ENCODE measurements around the gene ALDH7A1.

The ALDH7A1 gene

DNA sequence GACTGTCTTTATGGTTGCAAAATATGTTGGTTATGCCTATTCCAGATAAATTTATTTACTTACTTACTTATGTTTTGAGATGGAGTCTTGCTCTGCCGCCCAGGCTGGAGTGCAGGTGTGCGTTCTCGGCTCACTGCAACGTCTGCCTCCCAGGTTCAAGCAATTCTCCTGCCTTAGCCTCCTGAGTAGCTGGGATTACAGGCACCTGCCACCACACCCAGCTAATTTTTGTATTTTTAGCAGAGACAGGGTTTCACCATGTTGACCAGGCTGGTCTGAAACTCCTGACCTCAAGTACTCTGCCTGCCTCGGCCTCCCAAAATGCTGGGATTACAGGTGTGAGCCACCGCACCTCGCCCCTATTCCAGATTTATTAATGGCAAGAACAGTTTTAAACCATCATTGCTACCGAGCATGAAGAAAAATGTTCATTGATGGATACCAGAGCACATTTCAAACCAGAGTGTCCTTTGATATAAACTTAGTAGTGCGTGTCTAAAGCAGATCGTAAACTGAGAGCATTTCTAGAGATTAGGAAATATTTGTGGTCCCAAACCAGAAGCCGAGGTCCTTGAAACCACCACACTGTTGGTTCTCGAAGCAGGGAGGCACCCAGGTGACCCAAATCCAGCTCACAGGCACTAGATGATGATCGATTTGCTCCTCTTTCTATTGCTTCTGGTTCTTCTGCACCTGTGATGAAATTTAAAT lies 86.6 kb downstream of the ALDH7A1 start:
- in situ Hi-C loops (cut with MboI; ENCODE audit: low pct_unique_long_range_greater_than_20kb, low sequenced_read_pairs, unreplicated experiment): no loop called here
- DNase-seq (ENCODE audit: low spot score): no peak
- TF ChIP-seq, protein P1, sequence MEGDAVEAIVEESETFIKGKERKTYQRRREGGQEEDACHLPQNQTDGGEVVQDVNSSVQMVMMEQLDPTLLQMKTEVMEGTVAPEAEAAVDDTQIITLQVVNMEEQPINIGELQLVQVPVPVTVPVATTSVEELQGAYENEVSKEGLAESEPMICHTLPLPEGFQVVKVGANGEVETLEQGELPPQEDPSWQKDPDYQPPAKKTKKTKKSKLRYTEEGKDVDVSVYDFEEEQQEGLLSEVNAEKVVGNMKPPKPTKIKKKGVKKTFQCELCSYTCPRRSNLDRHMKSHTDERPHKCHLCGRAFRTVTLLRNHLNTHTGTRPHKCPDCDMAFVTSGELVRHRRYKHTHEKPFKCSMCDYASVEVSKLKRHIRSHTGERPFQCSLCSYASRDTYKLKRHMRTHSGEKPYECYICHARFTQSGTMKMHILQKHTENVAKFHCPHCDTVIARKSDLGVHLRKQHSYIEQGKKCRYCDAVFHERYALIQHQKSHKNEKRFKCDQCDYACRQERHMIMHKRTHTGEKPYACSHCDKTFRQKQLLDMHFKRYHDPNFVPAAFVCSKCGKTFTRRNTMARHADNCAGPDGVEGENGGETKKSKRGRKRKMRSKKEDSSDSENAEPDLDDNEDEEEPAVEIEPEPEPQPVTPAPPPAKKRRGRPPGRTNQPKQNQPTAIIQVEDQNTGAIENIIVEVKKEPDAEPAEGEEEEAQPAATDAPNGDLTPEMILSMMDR (IDR thresholded peaks at IDR 0.05; ENCODE audit: extremely low read depth, insufficient read depth, missing control alignments): no peak

DNA sequence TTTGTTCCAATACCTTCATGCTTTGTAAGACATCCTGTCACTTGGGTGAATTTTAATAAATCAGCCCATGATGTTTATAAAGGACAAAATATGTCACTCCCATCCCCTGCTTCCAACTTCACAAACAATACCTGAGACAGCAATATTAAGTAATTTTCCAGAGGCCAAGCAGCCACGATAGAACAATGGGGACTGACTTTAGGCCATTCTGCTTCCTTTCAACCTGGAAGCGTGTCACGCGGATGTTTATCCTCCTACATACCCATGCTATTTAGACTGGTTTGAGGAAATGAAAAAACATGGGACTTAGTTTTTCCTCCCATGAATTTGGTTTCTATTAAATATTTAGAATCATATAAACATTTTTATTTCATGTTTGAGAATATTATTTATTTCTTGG lies 88.9 kb downstream of the ALDH7A1 start:
- TF ChIP-seq, protein P1 (IDR thresholded peaks at IDR 0.05; ENCODE audit: extremely low read depth, insufficient read depth, missing control alignments): no peak
- DNase-seq (ENCODE audit: low spot score): no peak
- in situ Hi-C loops (cut with MboI; ENCODE audit: low pct_unique_long_range_greater_than_20kb, low sequenced_read_pairs, unreplicated experiment): no loop called here

DNA sequence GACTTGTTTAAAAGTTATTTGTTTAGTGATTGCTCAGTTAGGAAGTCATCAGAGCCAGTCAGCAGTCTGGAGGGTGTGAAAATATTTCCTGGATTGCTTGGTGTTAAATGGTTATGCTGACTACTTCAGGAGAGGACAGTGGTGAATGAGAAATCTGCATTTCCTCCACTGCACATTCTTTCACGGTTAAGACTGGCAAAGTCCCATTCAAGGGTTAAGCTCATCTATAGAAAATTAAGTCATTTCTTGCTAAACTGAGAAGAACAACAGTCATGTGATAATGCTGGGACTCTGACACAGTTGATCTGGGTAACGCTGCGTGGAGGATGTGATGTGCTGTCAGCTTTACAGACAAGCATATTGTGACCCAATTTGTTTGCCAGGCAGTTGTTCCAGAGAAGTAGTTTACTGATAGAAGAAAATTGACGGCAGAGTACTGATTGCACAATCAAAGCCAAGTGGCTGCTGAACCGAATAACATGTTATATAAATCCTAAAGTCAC lies 91.4 kb downstream of the ALDH7A1 start:
- DNase-seq (ENCODE audit: low spot score): no peak
- TF ChIP-seq, protein P1 (IDR thresholded peaks at IDR 0.05; ENCODE audit: extremely low read depth, insufficient read depth, missing control alignments): no peak

DNA sequence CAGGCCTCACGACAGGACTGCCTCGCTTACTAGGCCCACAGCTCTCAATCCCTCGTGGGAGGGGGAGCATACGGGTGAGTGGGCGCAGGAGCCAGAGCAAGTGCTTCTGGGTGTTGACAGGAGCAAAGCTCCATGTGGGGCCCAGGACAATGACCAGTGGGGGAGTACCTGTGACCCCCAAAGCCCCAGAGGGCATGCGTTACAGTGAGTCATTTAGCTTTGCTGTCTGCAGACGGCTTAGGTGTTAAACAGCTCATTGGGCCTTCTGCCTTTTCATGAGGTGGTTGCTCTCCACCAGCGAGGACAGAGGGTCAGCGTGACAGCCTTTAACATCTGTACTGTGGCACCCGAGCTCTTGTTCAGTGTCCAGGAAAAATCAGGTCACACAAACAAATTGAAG lies 93.6 kb downstream of the ALDH7A1 start:
- TF ChIP-seq, protein P1 (IDR thresholded peaks at IDR 0.05; ENCODE audit: extremely low read depth, insufficient read depth, missing control alignments): no peak
- no peak for DNase-seq (ENCODE audit: low spot score)
- in situ Hi-C loops (cut with MboI; ENCODE audit: low pct_unique_long_range_greater_than_20kb, low sequenced_read_pairs, unreplicated experiment): no loop called here

More for the DNA sequence above, 91.4 kb downstream of the ALDH7A1 start:
- in situ Hi-C loops (cut with MboI; ENCODE audit: low pct_unique_long_range_greater_than_20kb, low sequenced_read_pairs, unreplicated experiment): no loop called here

DNA sequence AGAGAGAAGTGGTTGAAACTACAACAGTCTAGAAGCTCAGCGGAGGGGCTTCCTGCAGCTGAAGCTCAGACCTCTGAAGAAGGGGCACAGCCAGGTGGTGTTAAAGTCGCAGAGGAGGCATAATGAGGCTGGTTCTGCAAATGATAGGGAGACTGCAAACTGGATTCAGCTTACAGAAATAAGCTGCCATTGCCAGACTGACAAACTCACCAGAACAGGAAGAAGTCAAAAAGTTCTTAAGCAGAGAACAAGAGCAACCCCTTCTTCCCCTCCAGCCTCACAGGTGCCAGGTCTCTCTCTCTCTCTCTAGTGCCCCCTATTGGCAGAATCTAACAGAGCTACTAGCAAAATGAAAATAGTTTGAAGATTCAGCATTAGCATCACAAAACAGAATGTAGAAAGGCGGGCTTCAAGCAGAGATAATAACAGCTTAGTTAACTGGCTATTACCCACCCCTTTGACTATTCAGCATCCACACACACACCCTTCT lies 95.1 kb downstream of the ALDH7A1 start:
- peak; percentile 41 for DNase-seq (ENCODE audit: low spot score)
- in situ Hi-C loops (cut with MboI; ENCODE audit: low pct_unique_long_range_greater_than_20kb, low sequenced_read_pairs, unreplicated experiment): no loop called here
- TF ChIP-seq, protein P1 (IDR thresholded peaks at IDR 0.05; ENCODE audit: extremely low read depth, insufficient read depth, missing control alignments): peak; percentile 72

DNA sequence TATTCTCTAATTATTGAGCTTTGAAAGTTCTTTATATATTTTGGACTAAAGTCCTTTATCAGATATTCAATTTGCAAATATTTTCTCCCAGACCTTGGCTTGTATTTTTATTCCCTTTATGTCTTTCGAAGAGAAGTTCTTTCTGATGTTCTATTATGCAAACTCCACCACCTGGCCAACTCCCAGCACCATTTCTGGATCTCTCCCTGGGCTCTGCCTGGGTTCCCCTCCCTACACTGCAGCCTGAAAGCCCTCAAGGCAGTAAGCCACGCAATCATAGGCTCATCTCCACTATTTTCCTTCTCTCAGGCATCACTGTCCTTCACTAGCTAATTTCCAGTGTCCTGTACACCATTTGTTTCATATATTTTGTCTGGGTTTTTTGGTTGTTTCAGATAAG lies 95.7 kb downstream of the ALDH7A1 start:
- in situ Hi-C loops (cut with MboI; ENCODE audit: low pct_unique_long_range_greater_than_20kb, low sequenced_read_pairs, unreplicated experiment): no loop called here

More for the DNA sequence above, 95.7 kb downstream of the ALDH7A1 start:
- no peak for DNase-seq (ENCODE audit: low spot score)
- TF ChIP-seq, protein P1 (IDR thresholded peaks at IDR 0.05; ENCODE audit: extremely low read depth, insufficient read depth, missing control alignments): no peak
